Measurements from ENCODE around the gene SCLT1.

DNA sequence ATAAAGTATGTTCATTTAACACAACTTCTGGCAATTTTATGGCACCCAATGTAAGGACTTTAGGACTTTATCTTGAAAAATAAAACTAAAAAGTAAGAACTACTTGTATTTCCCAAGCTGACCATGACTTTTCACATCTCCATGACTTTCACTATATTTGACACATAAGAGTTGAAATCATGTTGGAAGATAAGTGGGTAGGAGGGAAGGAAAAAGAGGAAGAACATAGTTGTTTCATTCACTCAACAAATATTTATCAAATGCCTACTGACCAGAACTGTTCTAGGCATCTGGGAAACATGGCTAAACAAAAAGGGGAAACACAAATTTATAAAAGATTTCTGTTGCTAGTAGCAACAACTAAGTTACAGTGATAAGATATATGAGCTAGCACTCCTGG lies 16.0 kb downstream of the SCLT1 start:
- no peak for TF ChIP-seq EZH2 (IDR thresholded peaks at IDR 0.05; ENCODE audit: borderline replicate concordance, low read depth, low read length, poor library complexity, severe bottlenecking)
- TF ChIP-seq, protein P1, sequence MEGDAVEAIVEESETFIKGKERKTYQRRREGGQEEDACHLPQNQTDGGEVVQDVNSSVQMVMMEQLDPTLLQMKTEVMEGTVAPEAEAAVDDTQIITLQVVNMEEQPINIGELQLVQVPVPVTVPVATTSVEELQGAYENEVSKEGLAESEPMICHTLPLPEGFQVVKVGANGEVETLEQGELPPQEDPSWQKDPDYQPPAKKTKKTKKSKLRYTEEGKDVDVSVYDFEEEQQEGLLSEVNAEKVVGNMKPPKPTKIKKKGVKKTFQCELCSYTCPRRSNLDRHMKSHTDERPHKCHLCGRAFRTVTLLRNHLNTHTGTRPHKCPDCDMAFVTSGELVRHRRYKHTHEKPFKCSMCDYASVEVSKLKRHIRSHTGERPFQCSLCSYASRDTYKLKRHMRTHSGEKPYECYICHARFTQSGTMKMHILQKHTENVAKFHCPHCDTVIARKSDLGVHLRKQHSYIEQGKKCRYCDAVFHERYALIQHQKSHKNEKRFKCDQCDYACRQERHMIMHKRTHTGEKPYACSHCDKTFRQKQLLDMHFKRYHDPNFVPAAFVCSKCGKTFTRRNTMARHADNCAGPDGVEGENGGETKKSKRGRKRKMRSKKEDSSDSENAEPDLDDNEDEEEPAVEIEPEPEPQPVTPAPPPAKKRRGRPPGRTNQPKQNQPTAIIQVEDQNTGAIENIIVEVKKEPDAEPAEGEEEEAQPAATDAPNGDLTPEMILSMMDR (conservative IDR thresholded peaks at IDR 0.05; ENCODE audit: low read depth, low read length) = no peak

All from A673 (cell line).